Measurements from ENCODE around the gene SCAANT1.
A peak's percentile ranks its signal among the peaks of the same experiment; 100 is the strongest.

Gene SCAANT1

GRCh38 chr3:63864008-63864964 is 47.9 kb downstream of the SCAANT1 start:
- Histone ChIP-seq H3K36me3 (ENCODE audit: control insufficient read depth in 2 of 2, insufficient read depth in 2 of 2, low read length in 2 of 2) (no peaks in the 10 kb centered on the region), H3K4me1 (ENCODE audit: control insufficient read depth in 2 of 2, insufficient read depth in 2 of 2, low read length in 2 of 2) (peaks cover 7 to 11% of the 10 kb centered on the region in 2 donors), H3K27me3 (ENCODE audit: control insufficient read depth in 2 of 2, insufficient read depth in 2 of 2, low read length in 2 of 2) (no peaks in the 10 kb centered on the region), H3K4me3 (ENCODE audit: low read length in 2 of 2) (peak overlapping the region; percentile 66 to 78), H3K9me3 (ENCODE audit: control insufficient read depth in 2 of 2, low read length in 2 of 2) (no peaks in the 10 kb centered on the region), H3K9ac (ENCODE audit: low read depth in 1 of 2, low read length in 2 of 2) (peak overlapping the region; percentile 66 to 82), H3K27ac (ENCODE audit: low read depth in 2 of 2, low read length in 2 of 2) (peak overlapping the region; percentile 84)

- Histone ChIP-seq H3K27me3 (ENCODE audit: control insufficient read depth in 2 of 2, insufficient read depth in 2 of 2, low read length in 2 of 2) (no peaks in the 10 kb centered on the region), H3K27ac (ENCODE audit: low read depth in 2 of 2, low read length in 2 of 2) (peak within 1 kb of the TSS; percentile 84 to 85), H3K36me3 (ENCODE audit: control insufficient read depth in 2 of 2, insufficient read depth in 2 of 2, low read length in 2 of 2) (no peaks in the 10 kb centered on the region), H3K4me3 (ENCODE audit: low read length in 2 of 2) (peak within 1 kb of the TSS; percentile 87 to 91), H3K9ac (ENCODE audit: low read depth in 1 of 2, low read length in 2 of 2) (peak within 1 kb of the TSS; percentile 81 to 93), H3K4me1 (ENCODE audit: control insufficient read depth in 2 of 2, insufficient read depth in 2 of 2, low read length in 2 of 2) (peaks cover 7 to 11% of the 10 kb centered on the region in 2 donors), H3K9me3 (ENCODE audit: control insufficient read depth in 2 of 2, low read length in 2 of 2) (no peaks in the 10 kb centered on the region)
Measured at GRCh38 chr3:63863150-63864007, 48.8 kb downstream of the SCAANT1 start, which contains the start of the genes ATXN7 and THOC7. Gene ATXN7, plus strand, starts transcription at chr3:63863867. Its CDS starts 48,732 bp downstream, at chr3:63912599. Gene THOC7, minus strand, starts transcription at chr3:63863805. Its CDS starts 15 bp downstream, at chr3:63863790.

GRCh38 chr3:63862804-63863149 is 49.4 kb downstream of the SCAANT1 start:
- peak overlapping the region; percentile 87 to 91 for H3K4me3 ChIP-seq (ENCODE audit: low read length in 2 of 2)
- H3K27ac ChIP-seq (ENCODE audit: low read depth in 2 of 2, low read length in 2 of 2): peak overlapping the region; percentile 81 to 85
- no peaks in the 10 kb centered on the region for H3K27me3 ChIP-seq (ENCODE audit: control insufficient read depth in 2 of 2, insufficient read depth in 2 of 2, low read length in 2 of 2)
- no peaks in the 10 kb centered on the region for H3K36me3 ChIP-seq (ENCODE audit: control insufficient read depth in 2 of 2, insufficient read depth in 2 of 2, low read length in 2 of 2)
- H3K9me3 ChIP-seq (ENCODE audit: control insufficient read depth in 2 of 2, low read length in 2 of 2): no peaks in the 10 kb centered on the region
- H3K9ac ChIP-seq (ENCODE audit: low read depth in 1 of 2, low read length in 2 of 2): peak overlapping the region; percentile 81 to 93
- peaks cover 7 to 11% of the 10 kb centered on the region in 2 donors for H3K4me1 ChIP-seq (ENCODE audit: control insufficient read depth in 2 of 2, insufficient read depth in 2 of 2, low read length in 2 of 2)
